ACHN (cell line): ENCODE results near the gene LNX2.

Experiments used
- DNase-seq: peaks from one replicate; pipeline ENCODE4 v3.0.0-alpha.2; 2015
- in situ Hi-C: cut with HindIII; loops from 2 replicates; pipeline ENCODE4 v1.10.0; 2017; ENCODE audit warnings: low sequenced_read_pairs, low pct_ligation_motif_present, low pct_unique_long_range_greater_than_20kb

LNX2 gene

DNA sequence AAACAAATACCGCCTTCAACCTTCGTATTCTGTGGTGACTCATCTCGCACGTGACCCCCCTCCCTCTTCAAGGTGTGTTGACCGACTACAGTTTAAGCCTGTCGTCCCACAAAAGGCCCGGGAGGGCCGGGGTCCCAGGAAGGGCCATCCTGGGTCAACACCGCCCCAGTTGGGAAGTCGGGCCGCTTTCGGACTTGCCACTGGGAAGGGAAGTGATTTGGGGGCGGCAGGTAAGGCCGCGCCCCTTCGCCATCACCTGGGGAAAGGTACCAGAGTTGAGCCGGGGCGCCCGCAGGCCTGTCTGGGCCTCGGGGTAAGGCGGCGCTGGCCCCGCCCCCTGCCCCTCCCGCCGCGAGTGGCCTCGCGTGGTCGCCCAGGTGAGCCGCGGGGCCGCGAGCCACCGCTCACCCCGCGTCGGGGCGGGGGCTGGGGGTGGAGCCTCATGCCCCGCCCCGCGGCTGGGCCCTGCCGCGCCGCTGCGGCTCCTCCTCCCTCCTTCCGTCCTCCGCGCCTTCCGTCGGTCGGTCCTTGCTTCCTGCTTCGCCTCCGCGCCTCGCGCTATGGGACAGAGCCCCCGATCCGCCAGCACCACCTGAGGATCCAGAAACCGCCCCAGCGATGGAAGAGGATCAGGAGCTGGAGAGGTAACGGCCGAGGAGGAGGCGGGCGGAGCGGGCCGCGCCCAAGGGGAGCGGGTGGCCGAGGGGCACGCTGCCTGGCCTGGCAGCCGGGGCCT, 1.2 kb upstream of the LNX2 start, which contains the start of gene POLR1D:
Gene POLR1D, plus strand, starts transcription at position 527 of the 736 bp plus-strand sequence. Its CDS starts 92 bp downstream, at position 619.
- DNase-seq, result peak; percentile 84
- in situ Hi-C loops, result no loop called here

DNA sequence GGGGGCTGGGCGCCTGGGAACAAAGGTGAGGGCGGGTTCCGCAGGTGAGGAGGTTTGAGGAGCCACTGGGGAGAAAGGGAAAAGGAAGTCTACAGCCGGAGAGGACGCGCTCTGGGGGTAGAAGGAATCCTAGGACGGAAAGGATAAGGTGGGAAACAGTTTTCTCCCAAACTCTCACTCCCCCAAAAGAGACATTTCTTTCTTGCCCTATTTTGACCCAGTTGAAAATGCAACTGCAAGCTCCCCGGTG, 712 bp upstream of the LNX2 start:
- no peak for DNase-seq
- in situ Hi-C loops, result no loop called here

- in situ Hi-C loops, result no loop called here
- no peak for DNase-seq
Measured at GRCh38 chr13:27619728-27620376, 477 bp downstream of the LNX2 start.

DNA sequence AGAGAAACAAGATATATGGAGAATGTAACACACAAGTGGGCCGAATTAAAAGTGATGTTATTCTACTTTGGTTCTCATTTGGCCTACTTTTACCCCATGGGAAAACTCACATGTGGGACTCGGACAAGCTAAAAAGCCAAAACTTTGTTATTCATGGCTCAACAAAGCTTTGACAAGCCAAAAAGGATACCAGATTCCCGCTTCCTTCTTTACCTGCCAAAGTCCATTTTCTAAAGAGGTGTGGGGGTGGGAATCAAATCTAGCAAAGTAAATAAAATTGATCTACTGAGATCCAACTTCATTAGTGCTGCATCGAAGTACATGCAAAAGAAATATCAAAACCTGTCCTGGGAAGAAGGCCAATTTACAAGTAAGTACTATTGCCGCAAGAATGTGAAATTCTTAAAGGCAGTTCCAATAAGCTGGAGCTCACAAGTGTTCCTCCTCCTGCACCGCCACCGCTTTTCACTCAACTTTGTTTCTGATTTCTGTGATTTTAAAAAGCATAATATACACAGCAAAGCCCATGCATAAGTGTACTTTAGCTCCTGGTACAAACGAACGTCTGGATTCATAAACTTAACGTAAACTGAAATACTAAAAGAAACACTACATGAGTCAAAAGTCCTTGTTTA, 1.1 kb downstream of the LNX2 start:
- in situ Hi-C loops, result no loop called here
- DNase-seq, result peak; percentile 36

GRCh38 chr13:27617881-27618321, 2.4 kb downstream of the LNX2 start:
- no peak for DNase-seq
- in situ Hi-C loops, result no loop called here

GRCh38 chr13:27613628-27614027, 6.7 kb downstream of the LNX2 start:
- in situ Hi-C loops, result no loop called here
- DNase-seq, result no peak

DNA sequence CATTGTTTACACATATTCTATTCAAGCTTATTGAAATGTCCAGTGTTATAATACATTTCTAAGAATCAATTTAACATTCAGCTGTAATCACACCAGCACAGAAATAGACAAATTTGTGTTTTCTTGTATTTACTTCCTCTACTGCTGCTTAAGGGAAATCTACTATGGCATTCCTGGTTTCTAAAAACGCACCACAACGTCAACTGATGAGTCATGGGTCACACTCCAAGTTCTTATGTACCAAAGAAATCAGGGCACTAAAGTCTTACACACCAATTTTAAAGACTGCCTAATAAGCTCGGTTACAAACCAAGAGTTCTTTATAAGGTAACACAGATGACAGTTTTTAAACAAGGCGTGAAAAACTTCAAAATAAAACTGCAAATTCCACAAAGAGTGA, 13.2 kb downstream of the LNX2 start:
- in situ Hi-C loops, result no loop called here
- DNase-seq, result peak; percentile 73

- no peak for DNase-seq
- in situ Hi-C loops, result no loop called here
Measured at GRCh38 chr13:27605610-27606200, 14.6 kb downstream of the LNX2 start.

DNA sequence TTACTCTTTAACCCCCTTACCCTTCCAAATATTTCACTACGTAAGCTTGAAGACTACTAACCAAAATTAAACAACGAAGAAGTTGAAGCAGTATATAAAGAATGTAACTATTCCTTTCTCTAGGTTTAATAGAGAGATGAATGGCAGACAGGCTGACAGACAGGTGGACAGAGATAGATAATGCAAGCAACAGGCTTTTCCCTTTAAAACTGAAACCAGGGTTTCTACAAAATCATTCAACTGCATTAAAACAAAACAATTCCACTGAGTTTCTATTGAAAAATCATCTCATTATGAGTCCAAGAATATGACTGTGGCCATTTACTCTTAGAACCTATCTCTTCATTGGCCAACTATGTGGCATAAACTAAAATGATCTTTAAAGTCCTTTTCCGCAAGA, 15.2 kb downstream of the LNX2 start:
- no peak for DNase-seq
- in situ Hi-C loops, result no loop called here

- in situ Hi-C loops, result no loop called here
- no peak for DNase-seq
Measured at GRCh38 chr13:27601803-27602202, 18.5 kb downstream of the LNX2 start.

DNA sequence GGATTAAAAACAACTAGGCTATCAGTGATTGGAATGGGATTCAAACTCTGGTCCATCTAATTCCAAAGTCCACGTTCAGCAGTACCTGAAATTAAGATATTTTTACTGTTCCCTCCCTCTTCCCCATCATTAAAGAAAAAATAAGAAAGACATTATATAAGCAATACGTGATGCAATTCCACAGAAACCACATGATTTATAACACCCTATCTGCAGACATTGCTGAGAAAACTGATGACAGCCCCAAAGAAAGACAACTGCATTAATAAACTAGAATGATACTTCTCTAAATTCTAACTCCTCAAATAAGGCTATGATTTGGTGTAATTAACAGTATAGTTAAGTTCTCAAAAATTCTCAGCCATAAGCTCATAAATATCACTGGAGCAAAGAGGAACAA, 19.1 kb downstream of the LNX2 start:
- DNase-seq, result no peak
- in situ Hi-C loops, result no loop called here

DNA sequence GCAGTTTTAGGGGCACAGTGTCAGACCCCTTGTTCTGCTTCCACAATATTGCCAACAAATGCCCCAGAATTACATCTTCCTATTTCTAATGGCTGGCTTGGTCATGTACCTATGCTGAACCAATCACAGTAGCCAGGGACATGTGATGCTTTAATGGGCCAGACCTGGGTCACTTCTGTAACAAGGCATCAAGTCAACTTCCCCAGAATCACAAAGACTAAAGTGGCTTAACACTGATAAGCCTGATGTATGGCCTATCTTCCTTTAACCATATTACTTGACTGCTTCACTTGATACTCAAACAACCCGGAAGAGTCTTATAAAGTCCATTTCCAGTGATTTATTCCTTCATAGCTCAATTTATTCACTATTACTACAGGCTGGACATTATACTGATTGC, 19.6 kb downstream of the LNX2 start:
- in situ Hi-C loops, result no loop called here
- DNase-seq, result no peak

- DNase-seq, result peak; percentile 85
- in situ Hi-C loops, result no loop called here
Measured at GRCh38 chr13:27599845-27600553, 20.3 kb downstream of the LNX2 start.

DNA sequence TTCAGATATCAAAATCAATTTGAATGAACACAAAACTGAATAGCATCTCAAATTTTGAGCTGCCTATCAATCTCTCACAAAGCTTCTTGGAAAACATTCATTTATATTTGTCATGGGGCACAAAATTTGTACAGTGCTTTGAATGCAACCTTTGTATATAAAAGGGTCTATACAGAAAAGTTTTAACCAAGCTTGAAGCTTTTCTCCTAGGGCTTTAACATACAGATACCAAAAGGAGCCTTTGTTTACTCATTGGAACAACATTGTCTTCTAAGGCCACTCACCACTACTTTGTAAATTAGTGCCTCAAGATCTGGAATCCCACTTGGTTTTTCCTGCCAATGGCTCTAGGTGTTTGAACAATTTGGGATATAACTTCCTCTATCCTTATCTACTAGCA, 21.2 kb downstream of the LNX2 start:
- in situ Hi-C loops, result no loop called here
- DNase-seq, result no peak

DNA sequence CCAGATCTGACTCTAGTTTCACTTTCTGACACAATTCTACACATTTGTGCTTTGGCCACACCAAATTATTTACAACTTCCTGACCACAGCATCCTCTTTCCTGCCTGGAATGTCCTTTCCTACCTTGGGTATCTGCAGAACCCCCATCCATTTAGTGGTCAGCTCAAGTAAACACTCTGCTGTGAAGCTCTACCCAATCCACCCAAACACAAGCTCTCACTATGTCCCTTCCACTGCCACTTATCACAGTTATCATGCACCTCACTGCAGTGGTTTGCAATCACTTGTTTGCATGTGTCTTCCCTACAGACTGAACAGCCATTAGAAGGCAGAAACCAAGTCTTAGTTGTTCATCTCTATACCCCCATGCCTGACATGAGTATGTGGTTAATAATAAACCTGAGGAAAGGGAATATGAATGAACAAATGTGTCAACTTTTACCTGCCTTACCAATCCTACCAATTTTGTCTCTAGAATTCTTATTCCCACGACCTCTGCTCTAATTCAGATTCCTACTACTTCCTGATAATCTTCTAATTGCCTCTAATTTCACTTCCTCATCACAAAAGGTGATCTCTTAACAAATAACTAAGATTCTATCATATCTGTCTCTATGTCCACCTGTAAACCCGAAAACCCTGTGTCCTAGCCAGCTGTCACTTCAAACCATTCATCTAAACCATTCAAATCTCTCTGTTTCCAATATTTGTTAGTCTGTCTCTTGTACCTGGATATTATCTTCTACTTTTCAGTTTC, 25.1 kb downstream of the LNX2 start:
- in situ Hi-C loops, result no loop called here
- no peak for DNase-seq

GRCh38 chr13:27593267-27593666, 27.1 kb downstream of the LNX2 start:
- in situ Hi-C loops, result no loop called here
- no peak for DNase-seq

- DNase-seq, result no peak
- in situ Hi-C loops, result no loop called here
Measured at GRCh38 chr13:27592865-27593264, 27.5 kb downstream of the LNX2 start.

DNA sequence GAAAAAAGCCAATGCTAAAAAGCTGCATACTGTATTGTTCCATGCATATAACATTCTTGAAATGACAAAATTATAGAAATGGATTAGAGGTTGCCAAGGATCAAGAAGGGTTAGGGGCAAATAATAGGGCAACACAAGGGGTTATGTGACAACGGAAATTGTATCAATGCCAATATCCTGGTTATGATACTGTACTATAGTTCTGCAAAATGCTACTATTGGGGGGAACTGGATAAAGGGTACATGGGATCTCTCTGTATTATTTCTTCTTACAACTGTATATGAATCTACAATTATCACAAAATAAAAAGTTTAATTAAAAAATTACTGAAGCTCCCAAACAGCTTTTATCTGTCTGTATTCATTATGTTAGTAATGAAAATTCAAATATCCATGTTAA, 31.9 kb downstream of the LNX2 start:
- in situ Hi-C loops, result no loop called here
- DNase-seq, result no peak
